ENCODE measurements around the gene TUBB.
"Not testable (repeated sequence)": the region's sequence is repeated elsewhere in the genome, so short reads cannot be mapped to it uniquely, and the experiment has no call there.

TUBB gene

DNA sequence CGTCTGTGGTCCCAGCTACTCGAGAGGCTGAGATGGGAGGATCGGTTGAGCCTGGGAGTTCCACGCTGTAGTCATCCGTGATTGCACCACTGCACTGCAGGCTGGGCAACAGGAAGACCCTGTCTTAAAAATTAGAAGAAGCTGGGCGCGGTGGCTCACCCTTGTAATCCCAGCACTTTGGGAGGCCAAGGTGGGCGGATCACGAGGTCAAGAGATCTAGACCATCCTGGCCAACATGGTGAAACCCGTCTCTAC lies 1.8 kb downstream of the TUBB start:
- peak; percentile 56 for DNase-seq
- Mint-ChIP-seq H3K4me1 (ENCODE audit: low read depth) (peaks cover 58% of the 10 kb centered on the region), H3K36me3 (ENCODE audit: low read depth) (peaks cover 84% of the 10 kb centered on the region), H3K27ac (peak overlapping the region; percentile 98), H3K4me3 (peak overlapping the region; percentile 99)
- H3K27me3 Mint-ChIP-seq, H3K9me3 Mint-ChIP-seq: not testable (repeated sequence)

DNA sequence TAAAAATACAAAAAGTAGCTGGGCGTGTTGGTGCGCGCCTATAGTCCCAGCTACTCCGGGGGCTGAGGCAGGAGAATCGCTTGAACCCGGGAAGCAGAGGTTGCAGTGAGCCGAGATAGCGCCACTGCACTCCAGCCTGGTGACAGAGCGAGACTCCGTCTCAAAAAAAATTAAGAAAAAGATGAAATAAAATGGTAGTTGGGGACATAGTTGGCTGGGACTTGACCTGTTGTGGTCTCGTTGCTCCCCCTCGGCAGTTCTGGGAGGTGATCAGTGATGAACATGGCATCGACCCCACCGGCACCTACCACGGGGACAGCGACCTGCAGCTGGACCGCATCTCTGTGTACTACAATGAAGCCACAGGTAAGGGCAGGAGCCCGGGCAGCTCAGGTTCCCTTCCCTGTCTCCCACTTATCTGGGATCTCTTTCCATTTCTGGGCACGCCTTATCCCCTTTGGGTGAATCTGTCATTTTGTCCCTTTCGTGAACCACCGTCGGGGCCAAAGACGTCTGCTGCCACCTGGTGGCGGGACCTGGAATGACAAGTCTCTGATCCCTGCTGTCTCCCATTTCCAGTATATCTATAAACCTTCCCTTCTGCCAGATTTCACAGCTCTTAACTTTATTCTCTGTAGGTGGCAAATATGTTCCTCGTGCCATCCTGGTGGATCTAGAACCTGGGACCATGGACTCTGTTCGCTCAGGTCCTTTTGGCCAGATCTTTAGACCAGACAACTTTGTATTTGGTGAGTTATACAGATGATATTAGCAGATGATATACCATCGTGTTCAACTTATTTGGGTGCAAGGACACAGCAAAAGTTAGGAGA lies 2.3 kb downstream of the TUBB start:
- peak; percentile 92 for DNase-seq
- peaks cover 56% of the 10 kb centered on the region for H3K4me1 Mint-ChIP-seq (ENCODE audit: low read depth)
- H3K4me3 Mint-ChIP-seq: peak overlapping the region; percentile 99
- H3K27ac Mint-ChIP-seq: peak overlapping the region; percentile 98
- H3K9me3 Mint-ChIP-seq: no peaks in the 10 kb centered on the region
- H3K36me3 Mint-ChIP-seq (ENCODE audit: low read depth): peaks cover 85% of the 10 kb centered on the region
- H3K27me3 Mint-ChIP-seq: no peaks in the 10 kb centered on the region

DNA sequence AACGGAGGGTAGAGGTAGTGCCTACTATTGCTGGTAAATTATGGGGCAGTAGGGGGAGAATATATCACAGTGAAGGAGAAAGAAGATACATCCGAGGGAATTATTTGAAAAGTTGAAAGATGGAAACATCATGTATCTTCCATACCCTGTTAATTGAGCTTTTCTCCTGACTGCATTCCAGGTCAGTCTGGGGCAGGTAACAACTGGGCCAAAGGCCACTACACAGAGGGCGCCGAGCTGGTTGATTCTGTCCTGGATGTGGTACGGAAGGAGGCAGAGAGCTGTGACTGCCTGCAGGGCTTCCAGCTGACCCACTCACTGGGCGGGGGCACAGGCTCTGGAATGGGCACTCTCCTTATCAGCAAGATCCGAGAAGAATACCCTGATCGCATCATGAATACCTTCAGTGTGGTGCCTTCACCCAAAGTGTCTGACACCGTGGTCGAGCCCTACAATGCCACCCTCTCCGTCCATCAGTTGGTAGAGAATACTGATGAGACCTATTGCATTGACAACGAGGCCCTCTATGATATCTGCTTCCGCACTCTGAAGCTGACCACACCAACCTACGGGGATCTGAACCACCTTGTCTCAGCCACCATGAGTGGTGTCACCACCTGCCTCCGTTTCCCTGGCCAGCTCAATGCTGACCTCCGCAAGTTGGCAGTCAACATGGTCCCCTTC lies 3.1 kb downstream of the TUBB start:
- not testable (repeated sequence) for H3K27me3 Mint-ChIP-seq, DNase-seq, H3K9me3 Mint-ChIP-seq
- peaks cover 53% of the 10 kb centered on the region for H3K4me1 Mint-ChIP-seq (ENCODE audit: low read depth)
- H3K4me3 Mint-ChIP-seq: peak overlapping the region; percentile 99
- H3K27ac Mint-ChIP-seq: peak overlapping the region; percentile 98
- peaks cover 91% of the 10 kb centered on the region for H3K36me3 Mint-ChIP-seq (ENCODE audit: low read depth)

DNA sequence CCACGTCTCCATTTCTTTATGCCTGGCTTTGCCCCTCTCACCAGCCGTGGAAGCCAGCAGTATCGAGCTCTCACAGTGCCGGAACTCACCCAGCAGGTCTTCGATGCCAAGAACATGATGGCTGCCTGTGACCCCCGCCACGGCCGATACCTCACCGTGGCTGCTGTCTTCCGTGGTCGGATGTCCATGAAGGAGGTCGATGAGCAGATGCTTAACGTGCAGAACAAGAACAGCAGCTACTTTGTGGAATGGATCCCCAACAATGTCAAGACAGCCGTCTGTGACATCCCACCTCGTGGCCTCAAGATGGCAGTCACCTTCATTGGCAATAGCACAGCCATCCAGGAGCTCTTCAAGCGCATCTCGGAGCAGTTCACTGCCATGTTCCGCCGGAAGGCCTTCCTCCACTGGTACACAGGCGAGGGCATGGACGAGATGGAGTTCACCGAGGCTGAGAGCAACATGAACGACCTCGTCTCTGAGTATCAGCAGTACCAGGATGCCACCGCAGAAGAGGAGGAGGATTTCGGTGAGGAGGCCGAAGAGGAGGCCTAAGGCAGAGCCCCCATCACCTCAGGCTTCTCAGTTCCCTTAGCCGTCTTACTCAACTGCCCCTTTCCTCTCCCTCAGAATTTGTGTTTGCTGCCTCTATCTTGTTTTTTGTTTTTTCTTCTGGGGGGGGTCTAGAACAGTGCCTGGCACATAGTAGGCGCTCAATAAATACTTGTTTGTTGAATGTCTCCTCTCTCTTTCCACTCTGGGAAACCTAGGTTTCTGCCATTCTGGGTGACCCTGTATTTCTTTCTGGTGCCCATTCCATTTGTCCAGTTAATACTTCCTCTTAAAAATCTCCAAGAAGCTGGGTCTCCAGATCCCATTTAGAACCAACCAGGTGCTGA lies 3.9 kb downstream of the TUBB start:
- H3K27ac Mint-ChIP-seq: peak overlapping the region; percentile 98
- H3K9me3 Mint-ChIP-seq, H3K27me3 Mint-ChIP-seq, DNase-seq: not testable (repeated sequence)
- peak overlapping the region; percentile 99 for H3K4me3 Mint-ChIP-seq
- H3K4me1 Mint-ChIP-seq (ENCODE audit: low read depth): peaks cover 45% of the 10 kb centered on the region
- peaks cover 92% of the 10 kb centered on the region for H3K36me3 Mint-ChIP-seq (ENCODE audit: low read depth)

DNA sequence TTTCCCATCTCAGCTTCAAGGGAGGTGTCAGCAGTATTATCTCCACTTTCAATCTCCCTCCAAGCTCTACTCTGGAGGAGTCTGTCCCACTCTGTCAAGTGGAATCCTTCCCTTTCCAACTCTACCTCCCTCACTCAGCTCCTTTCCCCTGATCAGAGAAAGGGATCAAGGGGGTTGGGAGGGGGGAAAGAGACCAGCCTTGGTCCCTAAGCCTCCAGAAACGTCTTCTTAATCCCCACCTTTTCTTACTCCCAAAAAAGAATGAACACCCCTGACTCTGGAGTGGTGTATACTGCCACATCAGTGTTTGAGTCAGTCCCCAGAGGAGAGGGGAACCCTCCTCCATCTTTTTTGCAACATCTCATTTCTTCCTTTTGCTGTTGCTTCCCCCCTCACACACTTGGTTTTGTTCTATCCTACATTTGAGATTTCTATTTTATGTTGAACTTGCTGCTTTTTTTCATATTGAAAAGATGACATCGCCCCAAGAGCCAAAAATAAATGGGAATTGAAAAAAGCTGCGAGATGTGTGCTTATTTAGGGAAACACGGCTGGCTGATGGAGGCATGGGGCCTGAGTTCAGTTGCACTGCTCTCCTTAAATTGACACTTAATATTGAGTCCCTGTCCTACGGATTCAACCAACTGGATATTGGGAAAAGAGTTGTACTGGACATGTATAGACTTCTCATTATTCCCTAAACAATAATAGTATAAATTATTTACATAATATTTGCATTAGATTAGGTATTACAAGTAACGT lies 4.9 kb downstream of the TUBB start:
- peak overlapping the region; percentile 99 for H3K4me3 Mint-ChIP-seq
- no peaks in the 10 kb centered on the region for H3K9me3 Mint-ChIP-seq
- H3K27ac Mint-ChIP-seq: peak overlapping the region; percentile 98
- H3K27me3 Mint-ChIP-seq: no peaks in the 10 kb centered on the region
- H3K4me1 Mint-ChIP-seq (ENCODE audit: low read depth): peaks cover 40% of the 10 kb centered on the region
- peaks cover 93% of the 10 kb centered on the region for H3K36me3 Mint-ChIP-seq (ENCODE audit: low read depth)
- no peak for DNase-seq

DNA sequence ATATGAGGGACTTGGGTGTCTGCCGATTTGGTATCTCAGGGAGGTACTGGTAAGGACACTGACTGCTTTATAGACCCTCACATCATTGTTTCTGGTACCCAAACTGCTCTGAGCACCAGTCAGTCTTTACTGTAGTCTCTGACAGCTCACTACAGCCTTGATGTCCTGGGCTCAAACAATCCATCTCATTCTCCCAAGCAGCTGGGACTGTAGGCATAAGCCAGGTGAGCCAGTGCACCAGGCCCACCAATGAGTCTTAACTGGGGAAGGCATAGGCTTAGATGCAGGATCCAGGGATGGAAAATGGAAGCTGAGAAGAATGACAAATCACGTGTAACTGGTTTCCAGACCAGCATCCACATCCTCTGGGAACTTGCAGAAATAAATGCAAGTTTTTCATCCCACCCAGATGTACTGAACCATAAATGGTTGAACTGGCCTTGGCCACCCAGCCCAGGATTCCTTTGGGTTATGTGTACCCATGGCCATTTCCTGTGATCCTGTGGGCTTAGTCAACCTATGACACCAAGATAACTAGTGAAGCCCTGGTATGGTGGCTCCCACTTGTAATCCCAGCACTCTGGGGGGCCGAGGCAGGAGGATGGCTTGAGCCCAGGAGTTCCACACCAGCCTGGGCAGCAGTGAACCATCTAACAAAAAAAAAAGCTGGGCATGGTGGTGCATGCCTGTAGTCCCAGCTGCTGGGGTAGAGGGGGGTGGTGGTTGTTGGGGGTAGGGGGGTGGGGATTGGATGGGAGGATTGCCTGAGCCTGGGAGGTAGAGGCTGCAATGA lies 5.8 kb downstream of the TUBB start:
- Mint-ChIP-seq H3K9me3 (no peaks in the 10 kb centered on the region), H3K27me3 (no peaks in the 10 kb centered on the region), H3K4me1 (ENCODE audit: low read depth) (peaks cover 49% of the 10 kb centered on the region), H3K36me3 (ENCODE audit: low read depth) (peaks cover 93% of the 10 kb centered on the region), H3K27ac (peak overlapping the region; percentile 83), H3K4me3 (peak overlapping the region; percentile 41)
- no peak for DNase-seq

DNA sequence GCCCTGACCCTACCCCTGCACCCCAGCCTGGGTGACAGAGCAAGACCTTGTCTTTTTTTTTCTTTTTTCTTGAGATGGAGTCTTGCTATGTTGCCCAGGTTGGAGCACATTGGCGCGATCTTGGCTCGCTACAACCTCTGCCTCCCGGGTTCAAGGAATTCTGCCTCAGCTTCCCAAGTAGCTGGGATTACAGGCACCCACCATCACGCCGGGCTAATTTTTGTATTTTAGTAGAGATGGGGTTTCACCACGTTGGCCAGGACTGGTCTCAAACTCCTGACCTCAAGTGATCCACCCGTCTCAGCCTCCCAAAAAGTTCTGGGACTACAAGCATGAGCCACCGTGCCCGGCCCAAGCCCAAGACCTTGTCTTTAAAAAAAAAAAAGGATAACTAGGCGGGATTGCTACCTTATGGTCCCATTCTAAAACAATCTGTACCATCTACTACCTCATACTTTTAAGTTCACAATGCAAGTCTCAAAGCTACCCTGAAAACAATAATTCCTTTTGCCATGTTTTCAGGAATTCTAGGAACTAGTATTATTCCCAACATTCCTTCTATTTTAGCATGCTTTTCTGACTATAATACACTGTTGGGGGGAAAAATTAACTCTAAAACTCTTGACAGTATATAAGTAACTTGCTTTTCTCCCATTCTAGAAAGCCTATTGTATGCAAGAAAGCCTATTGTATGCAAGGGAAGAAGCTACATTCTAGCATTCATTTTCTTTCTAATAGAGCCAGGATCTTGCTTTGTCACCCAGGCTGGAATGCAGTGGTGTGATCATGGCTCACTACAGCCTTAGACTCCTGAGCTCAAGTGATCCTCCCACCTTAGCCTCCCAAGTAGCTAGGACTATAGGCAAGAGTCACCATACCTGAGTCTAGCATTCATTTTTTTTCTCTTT lies 6.6 kb downstream of the TUBB start:
- no peaks in the 10 kb centered on the region for H3K9me3 Mint-ChIP-seq
- H3K27me3 Mint-ChIP-seq: no peaks in the 10 kb centered on the region
- H3K36me3 Mint-ChIP-seq (ENCODE audit: low read depth): peaks cover 94% of the 10 kb centered on the region
- peak overlapping the region; percentile 5 for H3K4me3 Mint-ChIP-seq
- no peak for DNase-seq
- H3K4me1 Mint-ChIP-seq (ENCODE audit: low read depth): peaks cover 55% of the 10 kb centered on the region
- peak overlapping the region; percentile 85 for H3K27ac Mint-ChIP-seq

DNA sequence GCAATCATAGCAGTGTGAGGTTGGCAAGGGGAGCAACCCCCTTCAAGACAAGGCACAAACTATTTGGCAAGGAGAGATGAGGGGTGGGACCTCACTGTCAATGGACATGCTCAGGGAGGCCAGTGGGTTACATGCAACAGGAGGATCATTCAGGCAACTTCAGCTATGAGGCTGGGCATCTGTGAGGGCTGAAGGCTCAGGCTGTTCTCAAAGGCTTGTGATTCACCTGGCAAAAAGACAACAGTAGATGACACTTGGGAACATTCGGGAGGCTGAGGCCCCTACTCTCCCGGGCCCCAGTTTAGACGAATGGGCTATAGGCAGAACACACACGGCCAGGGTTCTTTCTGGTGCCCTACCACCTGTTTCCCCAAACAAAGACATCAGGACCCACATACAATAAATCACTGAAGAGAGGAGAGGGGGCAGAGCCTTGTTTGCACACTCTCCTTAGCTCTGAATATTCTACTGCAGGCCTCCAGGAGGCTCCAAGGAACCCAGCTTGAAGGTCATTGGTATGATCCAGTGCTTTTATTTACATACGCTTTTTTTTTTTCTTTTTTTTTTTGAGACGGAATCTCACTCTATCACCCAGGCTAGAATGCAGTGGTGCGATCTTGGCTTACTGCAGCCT lies 7.9 kb downstream of the TUBB start:
- H3K4me1 Mint-ChIP-seq (ENCODE audit: low read depth): peaks cover 58% of the 10 kb centered on the region
- H3K9me3 Mint-ChIP-seq: no peaks in the 10 kb centered on the region
- no peak for DNase-seq
- no peaks in the 10 kb centered on the region for H3K27me3 Mint-ChIP-seq
- H3K4me3 Mint-ChIP-seq: no peak overlapping the region
- H3K36me3 Mint-ChIP-seq (ENCODE audit: low read depth): peaks cover 94% of the 10 kb centered on the region
- peak overlapping the region; percentile 85 for H3K27ac Mint-ChIP-seq

DNA sequence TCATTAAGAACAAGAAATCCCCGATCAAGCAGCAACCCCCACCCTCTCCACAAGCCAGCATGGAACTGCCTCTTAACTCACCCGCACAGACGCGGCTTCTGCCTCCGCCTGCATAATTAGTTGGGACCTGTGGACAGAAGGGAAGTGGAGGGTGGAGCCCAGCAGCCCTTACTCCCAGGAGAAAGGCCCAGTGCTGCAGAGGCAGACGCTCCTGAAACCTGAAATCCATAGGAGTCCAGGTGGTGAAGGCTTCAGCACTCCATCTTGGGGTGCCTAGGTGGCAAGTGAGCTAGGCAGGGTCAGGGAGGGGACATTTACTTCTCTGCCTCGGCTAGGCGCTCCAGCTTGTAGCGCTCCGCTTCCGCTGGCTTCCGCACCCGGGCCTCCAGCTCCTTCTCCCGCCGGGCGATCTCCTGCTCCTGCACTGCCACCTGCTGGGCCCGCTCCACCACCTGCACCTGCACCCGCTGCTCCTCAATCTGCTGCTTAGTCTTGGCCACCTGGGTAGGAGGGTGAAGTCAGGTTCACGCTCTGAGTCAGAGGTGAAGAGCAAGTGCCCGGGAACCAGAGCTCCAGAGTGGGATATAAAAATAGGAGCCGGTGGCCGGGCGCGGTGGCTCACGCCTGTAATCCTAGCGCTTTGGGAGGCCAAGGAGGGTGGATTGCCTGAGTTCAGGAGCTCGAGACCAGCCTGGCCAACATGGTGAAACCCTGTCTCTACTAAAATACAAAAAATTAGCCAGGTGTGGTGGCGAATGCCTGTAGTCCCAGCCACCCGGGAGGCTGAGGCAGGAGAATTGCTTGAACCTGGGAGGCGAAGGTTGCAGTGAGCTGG lies 10.7 kb downstream of the TUBB start:
- peak; percentile 89 for DNase-seq
- Mint-ChIP-seq H3K9me3 (no peaks in the 10 kb centered on the region), H3K27me3 (no peaks in the 10 kb centered on the region), H3K36me3 (ENCODE audit: low read depth) (peaks cover 93% of the 10 kb centered on the region), H3K4me3 (peak overlapping the region; percentile 65), H3K4me1 (ENCODE audit: low read depth) (peaks cover 51% of the 10 kb centered on the region), H3K27ac (peak overlapping the region; percentile 83)

DNA sequence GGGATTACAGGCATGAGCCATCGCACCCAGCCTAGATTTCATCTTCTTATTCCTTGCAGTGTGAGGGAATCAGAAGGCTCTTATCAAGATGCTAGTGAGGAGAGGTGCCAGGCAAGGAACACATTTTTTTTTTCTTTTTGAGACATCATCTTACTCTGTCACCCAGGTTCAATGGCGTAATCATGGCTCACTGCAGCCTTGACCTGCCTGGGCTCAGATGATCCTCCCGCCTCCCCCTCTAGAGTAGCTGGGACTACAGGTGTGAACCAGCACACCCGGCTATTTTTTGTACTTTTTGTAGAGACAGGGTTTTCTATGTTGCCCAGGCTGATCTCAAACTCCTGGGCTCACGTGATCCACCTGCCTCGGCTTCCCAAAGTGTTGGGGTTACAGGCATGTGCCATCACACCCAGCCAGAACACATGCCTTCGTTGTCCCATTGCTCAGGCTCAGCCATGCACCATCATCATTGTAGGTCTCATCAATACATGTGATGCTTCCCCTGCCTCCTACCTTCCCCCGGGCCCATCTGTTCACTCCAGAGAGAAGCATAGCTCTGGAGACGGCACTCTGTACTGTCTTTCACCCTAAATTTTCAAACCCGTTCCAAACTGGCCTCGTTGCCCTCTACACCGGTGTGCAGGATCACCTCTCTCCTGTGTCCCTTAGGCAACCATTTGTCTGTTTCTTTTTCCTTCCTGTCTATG lies 12.2 kb downstream of the TUBB start:
- peaks cover 96% of the 10 kb centered on the region for H3K36me3 Mint-ChIP-seq (ENCODE audit: low read depth)

DNA sequence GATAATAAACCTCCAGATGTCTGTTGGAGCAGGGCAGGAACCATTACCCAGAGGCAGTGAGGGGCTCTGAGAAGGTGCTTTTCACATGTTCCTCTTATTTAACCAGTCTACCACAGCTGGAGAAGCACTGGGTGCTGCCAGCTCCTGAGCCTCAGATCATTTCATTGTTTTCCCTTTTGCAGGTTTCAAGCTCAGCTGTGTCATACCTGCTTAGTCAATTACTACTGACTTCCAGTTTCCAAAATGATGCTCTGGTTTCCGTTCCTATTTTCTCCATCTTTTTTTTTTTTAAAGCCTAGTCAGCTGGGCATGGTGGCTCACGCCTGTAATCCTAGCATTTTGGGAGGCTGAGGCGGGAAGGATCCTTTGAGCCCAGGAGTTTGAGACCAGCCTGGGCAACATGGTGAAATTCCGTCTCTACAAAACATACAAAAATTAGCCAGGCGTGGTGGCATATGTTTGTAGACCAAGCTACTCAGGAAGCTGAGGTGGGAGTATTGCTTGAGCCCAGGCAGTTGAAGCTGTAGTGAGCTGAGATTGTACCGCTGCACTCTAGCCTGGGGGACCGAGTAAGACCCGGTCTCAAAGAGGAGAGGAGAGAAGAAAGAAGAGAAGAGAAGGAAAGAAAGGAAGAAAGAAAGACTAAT lies 15.6 kb downstream of the TUBB start:
- peaks cover 98% of the 10 kb centered on the region for H3K36me3 Mint-ChIP-seq (ENCODE audit: low read depth)

More for the DNA sequence above, 12.2 kb downstream of the TUBB start:
- Mint-ChIP-seq H3K4me1 (ENCODE audit: low read depth) (peaks cover 62% of the 10 kb centered on the region), H3K27ac (peak overlapping the region; percentile 61), H3K9me3 (peaks cover 5% of the 10 kb centered on the region), H3K4me3 (no peak overlapping the region), H3K27me3 (no peaks in the 10 kb centered on the region)
- no peak for DNase-seq

More for the DNA sequence above, 15.6 kb downstream of the TUBB start:
- Mint-ChIP-seq H3K4me1 (ENCODE audit: low read depth) (peaks cover 83% of the 10 kb centered on the region), H3K9me3 (peaks cover 5% of the 10 kb centered on the region), H3K27me3 (no peaks in the 10 kb centered on the region), H3K27ac (peak overlapping the region; percentile 98), H3K4me3 (peak overlapping the region; percentile 65)
- DNase-seq: peak; percentile 52
